HG03025 (cell line): ENCODE data around the gene ZNF423.
"Not testable (repeated sequence)": the region's sequence is repeated elsewhere in the genome, so short reads cannot be mapped to it uniquely, and the experiment has no call there.

ENCODE experiments used
- ATAC-seq: cut with Tn5 transposase; IDR thresholded peaks from one replicate; pipeline ENCODE4 v1.9.1; 2021; ENCODE audit warnings: mild to moderate bottlenecking, moderate library complexity; ENCODE audit not compliant: unreplicated experiment, low FRiP score

ZNF423 gene

GRCh38 chr16:49576173-49576494 is 279.8 kb downstream of the ZNF423 start:
- ATAC-seq: no peak

- ATAC-seq: peak; percentile 93
These were observed 280.4 kb downstream of the ZNF423 start for GRCh38 chr16:49575346-49576172.

GRCh38 chr16:49574826-49575225 is 281.1 kb downstream of the ZNF423 start:
- no peak for ATAC-seq

- ATAC-seq: no peak
These were observed 288.0 kb downstream of the ZNF423 start for GRCh38 chr16:49567950-49568349.

GRCh38 chr16:49566432-49566831 is 289.5 kb downstream of the ZNF423 start:
- no peak for ATAC-seq

GRCh38 chr16:49564496-49565229 is 291.2 kb downstream of the ZNF423 start:
- ATAC-seq: no peak

GRCh38 chr16:49563666-49564065 is 292.2 kb downstream of the ZNF423 start:
- ATAC-seq: no peak

- not testable (repeated sequence) for ATAC-seq
These were observed 293.0 kb downstream of the ZNF423 start for GRCh38 chr16:49562894-49563293.

GRCh38 chr16:49562228-49562627 is 293.7 kb downstream of the ZNF423 start:
- no peak for ATAC-seq

- ATAC-seq: no peak
These were observed 295.7 kb downstream of the ZNF423 start for GRCh38 chr16:49560004-49560830.

- no peak for ATAC-seq
These were observed 296.7 kb downstream of the ZNF423 start for GRCh38 chr16:49559242-49559641.

- ATAC-seq: no peak
These were observed 297.5 kb downstream of the ZNF423 start for GRCh38 chr16:49558451-49558850.

GRCh38 chr16:49556606-49557446 is 299.1 kb downstream of the ZNF423 start:
- no peak for ATAC-seq

- ATAC-seq: no peak
These were observed 299.7 kb downstream of the ZNF423 start for GRCh38 chr16:49556249-49556605.

- ATAC-seq: no peak
These were observed 301.2 kb downstream of the ZNF423 start for GRCh38 chr16:49554681-49555080.

- ATAC-seq: no peak
These were observed 303.5 kb downstream of the ZNF423 start for GRCh38 chr16:49552313-49552928.

- ATAC-seq: no peak
These were observed 305.2 kb downstream of the ZNF423 start for GRCh38 chr16:49550666-49551065.

GRCh38 chr16:49550140-49550539 is 305.8 kb downstream of the ZNF423 start:
- ATAC-seq: no peak

- ATAC-seq: no peak
These were observed 307.5 kb downstream of the ZNF423 start for GRCh38 chr16:49548325-49548970.
